ENCODE measurements around the gene DRC7. TPM values are rescaled to one million over a fixed set of nuclear protein-coding genes. Genes with fewer than 3 reads are reported as not detected.

DRC7 gene
- total RNA-seq, 2 donors from 2014 or later = not detected

DNA sequence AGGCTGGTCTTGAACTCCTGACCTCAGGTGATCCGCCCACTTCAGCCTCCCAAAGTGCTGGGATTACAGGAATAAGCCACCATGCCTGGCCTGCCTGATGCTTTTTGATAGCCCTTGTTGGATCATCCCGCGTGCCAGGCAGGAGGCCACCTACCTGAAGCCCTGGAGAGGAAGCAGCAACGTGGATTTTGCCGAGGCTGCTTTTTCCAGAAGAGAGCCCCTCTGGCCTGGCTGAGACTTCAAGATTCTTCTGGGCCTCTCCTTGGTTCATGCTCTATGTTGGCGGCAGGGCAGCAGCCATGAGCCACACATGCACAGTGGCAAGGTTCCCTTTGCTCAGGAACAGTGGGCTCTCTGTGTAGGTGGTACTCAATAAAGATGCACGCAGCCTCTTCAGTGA is 52.5 kb downstream of the DRC7 start:
- no peak for DNase-seq
- no peaks in the 10 kb centered on the region for H3K4me1 ChIP-seq
- intact Hi-C loops (cut with DNase I) = no loop called here
- TF ChIP-seq, protein P1, sequence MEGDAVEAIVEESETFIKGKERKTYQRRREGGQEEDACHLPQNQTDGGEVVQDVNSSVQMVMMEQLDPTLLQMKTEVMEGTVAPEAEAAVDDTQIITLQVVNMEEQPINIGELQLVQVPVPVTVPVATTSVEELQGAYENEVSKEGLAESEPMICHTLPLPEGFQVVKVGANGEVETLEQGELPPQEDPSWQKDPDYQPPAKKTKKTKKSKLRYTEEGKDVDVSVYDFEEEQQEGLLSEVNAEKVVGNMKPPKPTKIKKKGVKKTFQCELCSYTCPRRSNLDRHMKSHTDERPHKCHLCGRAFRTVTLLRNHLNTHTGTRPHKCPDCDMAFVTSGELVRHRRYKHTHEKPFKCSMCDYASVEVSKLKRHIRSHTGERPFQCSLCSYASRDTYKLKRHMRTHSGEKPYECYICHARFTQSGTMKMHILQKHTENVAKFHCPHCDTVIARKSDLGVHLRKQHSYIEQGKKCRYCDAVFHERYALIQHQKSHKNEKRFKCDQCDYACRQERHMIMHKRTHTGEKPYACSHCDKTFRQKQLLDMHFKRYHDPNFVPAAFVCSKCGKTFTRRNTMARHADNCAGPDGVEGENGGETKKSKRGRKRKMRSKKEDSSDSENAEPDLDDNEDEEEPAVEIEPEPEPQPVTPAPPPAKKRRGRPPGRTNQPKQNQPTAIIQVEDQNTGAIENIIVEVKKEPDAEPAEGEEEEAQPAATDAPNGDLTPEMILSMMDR (IDR thresholded peaks at IDR 0.05) = no peak
- no peaks in the 10 kb centered on the region for H3K27me3 ChIP-seq
- no peaks in the 10 kb centered on the region for H3K36me3 ChIP-seq
- H3K9ac ChIP-seq (ENCODE audit: low read depth in 2 of 2, low read length in 2 of 2) = no peak overlapping the region
- H3K9me3 ChIP-seq = no peaks in the 10 kb centered on the region
- no peak overlapping the region for H3K4me3 ChIP-seq
- no peak overlapping the region for H3K27ac ChIP-seq

DNA sequence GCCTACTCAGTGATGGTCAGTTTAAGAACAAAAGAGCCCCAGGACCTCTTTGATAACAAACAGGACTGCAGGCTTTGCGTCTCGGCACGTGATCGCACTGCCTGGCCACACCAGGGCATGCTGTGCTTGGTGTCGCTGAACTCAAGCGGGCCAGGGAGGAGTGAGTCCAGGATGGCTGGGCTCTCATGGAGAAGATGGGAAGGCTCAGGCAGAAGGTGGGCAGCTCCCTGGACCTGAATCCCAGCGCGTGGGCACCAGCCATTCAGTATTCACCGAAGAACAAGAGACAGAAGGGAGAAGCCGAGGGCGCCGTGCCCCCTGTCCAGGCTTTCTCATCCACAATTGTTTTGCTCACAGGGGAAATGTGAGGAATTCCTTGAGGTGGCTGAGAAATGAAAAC is 52.9 kb downstream of the DRC7 start:
- Histone ChIP-seq H3K4me1 (no peaks in the 10 kb centered on the region), H3K36me3 (no peaks in the 10 kb centered on the region), H3K4me3 (no peak overlapping the region), H3K9me3 (no peaks in the 10 kb centered on the region), H3K27me3 (no peaks in the 10 kb centered on the region), H3K9ac (ENCODE audit: low read depth in 2 of 2, low read length in 2 of 2) (no peak overlapping the region), H3K27ac (no peak overlapping the region)
- TF ChIP-seq, protein P1 (IDR thresholded peaks at IDR 0.05) = no peak
- intact Hi-C loops (cut with DNase I) = no loop called here
- DNase-seq = no peak

DNA sequence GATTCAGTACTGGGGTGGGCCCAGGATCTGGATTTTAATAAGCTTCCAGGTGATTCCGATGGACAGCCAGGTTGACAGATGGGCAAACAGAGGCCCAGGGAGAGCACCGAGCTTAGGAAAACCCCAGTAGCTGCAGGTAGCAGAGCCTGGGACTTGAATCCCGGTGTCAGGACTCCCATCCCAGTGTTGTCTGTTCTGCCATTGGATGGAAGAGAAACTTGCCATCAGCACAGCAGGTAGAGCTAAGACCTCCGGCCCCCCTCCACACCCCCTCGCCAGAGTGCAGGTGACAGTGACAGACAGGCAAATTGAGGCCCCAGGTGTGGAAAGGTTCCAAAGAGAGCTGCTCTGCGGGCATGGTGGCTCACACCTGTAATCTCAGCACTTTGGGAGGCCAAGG is 53.4 kb downstream of the DRC7 start:
- no peak for DNase-seq
- Histone ChIP-seq H3K27ac (no peak overlapping the region), H3K9me3 (no peaks in the 10 kb centered on the region), H3K4me1 (no peaks in the 10 kb centered on the region), H3K9ac (ENCODE audit: low read depth in 2 of 2, low read length in 2 of 2) (no peak overlapping the region), H3K27me3 (no peaks in the 10 kb centered on the region), H3K36me3 (no peaks in the 10 kb centered on the region), H3K4me3 (no peak overlapping the region)
- intact Hi-C loops (cut with DNase I) = no loop called here
- TF ChIP-seq, protein P1 (IDR thresholded peaks at IDR 0.05) = no peak

DNA sequence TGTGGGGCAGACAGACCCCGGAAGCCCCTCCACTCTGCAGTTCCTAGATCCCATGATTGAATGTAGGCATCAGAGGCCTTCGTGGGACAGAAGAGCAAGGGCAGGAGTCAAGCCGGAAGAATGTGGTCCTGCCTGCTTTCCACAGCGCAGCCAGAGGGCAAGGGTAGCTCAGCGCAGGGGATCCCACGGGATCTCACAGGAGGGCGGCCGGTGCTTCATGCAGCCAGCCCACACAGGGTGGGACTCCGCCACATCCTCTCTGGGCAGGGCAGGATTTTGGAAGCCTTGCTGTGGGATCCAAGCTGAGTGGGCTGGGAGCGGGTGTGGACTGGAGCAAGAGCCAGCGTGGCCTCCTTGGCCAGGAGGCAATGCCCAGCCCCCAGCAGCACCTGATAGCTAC is 54.0 kb downstream of the DRC7 start:
- TF ChIP-seq, protein P1 (IDR thresholded peaks at IDR 0.05) = no peak
- H3K27ac ChIP-seq = no peak overlapping the region
- no peaks in the 10 kb centered on the region for H3K4me1 ChIP-seq
- no peak for DNase-seq
- no peak overlapping the region for H3K9ac ChIP-seq (ENCODE audit: low read depth in 2 of 2, low read length in 2 of 2)
- no peaks in the 10 kb centered on the region for H3K36me3 ChIP-seq
- no peaks in the 10 kb centered on the region for H3K27me3 ChIP-seq
- H3K9me3 ChIP-seq = no peaks in the 10 kb centered on the region
- H3K4me3 ChIP-seq = no peak overlapping the region
- intact Hi-C loops (cut with DNase I) = no loop called here

DNA sequence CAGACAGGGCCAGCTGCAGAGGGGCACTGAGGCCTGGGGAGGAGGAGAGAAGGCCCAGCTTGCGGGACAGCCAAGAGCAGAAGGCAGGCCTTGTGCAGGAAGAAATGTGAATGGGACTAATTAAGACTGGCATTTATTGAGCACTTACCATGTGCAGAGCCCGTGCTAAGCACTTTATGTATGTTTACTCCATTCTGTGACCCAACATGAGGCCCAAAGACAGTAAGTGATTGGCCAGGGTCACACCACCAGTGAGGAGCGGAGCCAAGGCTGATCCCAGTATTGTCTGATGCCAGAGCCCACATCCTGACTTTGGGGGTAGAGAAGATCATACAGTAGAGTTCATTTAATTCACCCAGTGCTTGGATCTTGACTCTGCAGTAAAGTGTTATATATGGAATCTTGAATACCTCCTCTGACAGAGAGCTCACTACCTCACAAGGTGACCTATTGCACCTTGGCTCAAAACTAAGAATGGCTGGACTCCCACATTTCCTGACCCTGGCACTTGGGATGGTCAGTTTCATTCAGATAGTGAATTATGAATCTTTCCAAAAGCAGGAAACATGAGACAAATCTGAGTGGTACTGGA is 54.6 kb downstream of the DRC7 start:
- intact Hi-C loops (cut with DNase I) = no loop called here
- Histone ChIP-seq H3K9ac (ENCODE audit: low read depth in 2 of 2, low read length in 2 of 2) (no peak overlapping the region), H3K36me3 (no peaks in the 10 kb centered on the region), H3K4me1 (no peaks in the 10 kb centered on the region), H3K4me3 (no peak overlapping the region), H3K27me3 (no peaks in the 10 kb centered on the region), H3K9me3 (no peaks in the 10 kb centered on the region), H3K27ac (no peak overlapping the region)
- DNase-seq = no peak
- TF ChIP-seq, protein P1 (IDR thresholded peaks at IDR 0.05) = no peak
